HEK293 (cell line): Measurements from ENCODE around the gene ARL3.

Experiments used
- CTCF ChIA-PET: fragments of 350-600 bp; formaldehyde crosslinking; extraction: SDS; loops from one replicate; lab custom pipeline; 2021; ENCODE audit warnings: antibody characterized with exemption; lab: Yijun Ruan, JAX
- POLR2A ChIA-PET: fragments of 300-600 bp; formaldehyde crosslinking; extraction: SDS; loops from one replicate; lab custom pipeline; 2020; ENCODE audit warnings: antibody characterized with exemption, inconsistent platforms; lab: Yijun Ruan, JAX
- H3K27ac ChIP-seq: fragments of 200-500 bp; sonication (Bioruptor generic); 2 replicates; pipeline ENCODE4 v1.5.1; 2014; ENCODE audit warnings: low read depth, low read length, control low read depth, inconsistent platforms; ENCODE audit errors: extremely low read depth
- H3K36me3 ChIP-seq, 2 experiments: fragments of 200-500 bp in 1 of 2; sonication (Bioruptor generic) in 1 of 2; 1 replicate in 1 of 2; 2 replicates in 1 of 2; pipeline ENCODE4 v1.5.1; 2014 to 2017; ENCODE audit warnings: inconsistent platforms in 2 of 2, low read length in 2 of 2; ENCODE audit not compliant: control insufficient read depth in 2 of 2, insufficient read depth in 1 of 2
- H3K4me1 ChIP-seq: fragments of 200-500 bp; sonication (Bioruptor generic); 2 replicates; pipeline ENCODE4 v1.5.1; 2014; ENCODE audit warnings: mild to moderate bottlenecking, low read length, inconsistent platforms; ENCODE audit not compliant: control insufficient read depth, insufficient read depth
- H3K4me3 ChIP-seq: 2 replicates; pipeline ENCODE4 v1.5.1; 2011; ENCODE audit warnings: low read depth, mild to moderate bottlenecking, control low read depth, low read length, moderate library complexity
- H3K9me3 ChIP-seq: fragments of 200-500 bp; sonication (Bioruptor generic); 2 replicates; pipeline ENCODE4 v1.5.1; 2014; ENCODE audit warnings: low read depth, low read length, inconsistent platforms; ENCODE audit not compliant: control insufficient read depth, insufficient read depth
- GLI4 ChIP-seq: fragments of 450-650 bp; formaldehyde crosslinking; IDR thresholded peaks from 2 replicates; pipeline ENCODE4 v1.5.1; 2016; ENCODE audit warnings: missing biosample characterization, missing genetic modification characterization
- INSM2 ChIP-seq: fragments of 450-650 bp; formaldehyde crosslinking; IDR thresholded peaks from 2 replicates; pipeline ENCODE4 v1.5.1; 2016; ENCODE audit warnings: missing biosample characterization, missing genetic modification characterization
- SALL2 ChIP-seq: fragments of 450-650 bp; formaldehyde crosslinking; IDR thresholded peaks from 2 replicates; pipeline ENCODE4 v1.5.0; 2017; ENCODE audit warnings: missing biosample characterization, mild to moderate bottlenecking, missing genetic modification characterization, borderline replicate concordance
- ZBTB11 ChIP-seq: fragments of 450-650 bp; formaldehyde crosslinking; conservative IDR thresholded peaks from 2 replicates; pipeline ENCODE4 v1.5.1; 2016; ENCODE audit warnings: low read depth, missing biosample characterization, missing genetic modification characterization
- ZFP37 ChIP-seq: fragments of 450-650 bp; formaldehyde crosslinking; IDR thresholded peaks from 2 replicates; pipeline ENCODE4 v1.5.1; 2016; ENCODE audit warnings: missing biosample characterization, missing genetic modification characterization
- ZNF140 ChIP-seq: fragments of 450-650 bp; formaldehyde crosslinking; IDR thresholded peaks from 2 replicates; pipeline ENCODE4 v1.5.1; 2016; ENCODE audit warnings: missing biosample characterization, missing genetic modification characterization
- ZNF274 ChIP-seq, 2 experiments: fragments of 200-500 bp in 1 of 2; fragments of 450-650 bp in 1 of 2; sonication (Bioruptor generic) in 1 of 2; formaldehyde crosslinking in 1 of 2; IDR thresholded peaks; 2 replicates each; pipeline versions ENCODE4 v1.5.1 to v1.6.1; 2014 to 2016; ENCODE audit warnings: borderline replicate concordance in 1 of 2, inconsistent platforms in 1 of 2, low read length in 1 of 2, missing biosample characterization in 1 of 2, missing genetic modification characterization in 1 of 2
- ZNF354C ChIP-seq: fragments of 450-650 bp; formaldehyde crosslinking; IDR thresholded peaks from 2 replicates; pipeline ENCODE4 v1.5.1; 2016; ENCODE audit warnings: missing biosample characterization, missing genetic modification characterization, low read depth, borderline replicate concordance
- ZNF423 ChIP-seq: fragments of 450-650 bp; formaldehyde crosslinking; IDR thresholded peaks from 2 replicates; pipeline ENCODE4 v1.5.1; 2016; ENCODE audit warnings: missing biosample characterization, missing genetic modification characterization
- ZNF48 ChIP-seq: fragments of 450-650 bp; formaldehyde crosslinking; IDR thresholded peaks from 2 replicates; pipeline ENCODE4 v1.5.1; 2016; ENCODE audit warnings: missing biosample characterization, missing genetic modification characterization
- ZNF548 ChIP-seq: fragments of 450-650 bp; formaldehyde crosslinking; IDR thresholded peaks from 2 replicates; pipeline ENCODE4 v1.5.1; 2016; ENCODE audit warnings: missing biosample characterization, missing genetic modification characterization
- ZNF558 ChIP-seq: fragments of 450-650 bp; formaldehyde crosslinking; IDR thresholded peaks from 2 replicates; pipeline ENCODE4 v1.5.1; 2016; ENCODE audit warnings: missing biosample characterization, missing genetic modification characterization
- ZNF580 ChIP-seq: fragments of 450-650 bp; formaldehyde crosslinking; IDR thresholded peaks from 2 replicates; pipeline ENCODE4 v1.5.1; 2016; ENCODE audit warnings: missing biosample characterization, missing genetic modification characterization
- ZNF610 ChIP-seq: fragments of 450-650 bp; formaldehyde crosslinking; IDR thresholded peaks from 2 replicates; pipeline ENCODE4 v1.5.1; 2016; ENCODE audit warnings: missing biosample characterization, missing genetic modification characterization, borderline replicate concordance
- ZNF76 ChIP-seq: fragments of 450-650 bp; formaldehyde crosslinking; IDR thresholded peaks from 2 replicates; pipeline ENCODE4; 2016; ENCODE audit warnings: low read depth, missing biosample characterization, missing genetic modification characterization, borderline replicate concordance
- ZNF776 ChIP-seq: fragments of 450-650 bp; formaldehyde crosslinking; IDR thresholded peaks from 2 replicates; pipeline ENCODE4 v1.5.0; 2017; ENCODE audit warnings: missing biosample characterization, missing genetic modification characterization, borderline replicate concordance

The ARL3 gene

DNA sequence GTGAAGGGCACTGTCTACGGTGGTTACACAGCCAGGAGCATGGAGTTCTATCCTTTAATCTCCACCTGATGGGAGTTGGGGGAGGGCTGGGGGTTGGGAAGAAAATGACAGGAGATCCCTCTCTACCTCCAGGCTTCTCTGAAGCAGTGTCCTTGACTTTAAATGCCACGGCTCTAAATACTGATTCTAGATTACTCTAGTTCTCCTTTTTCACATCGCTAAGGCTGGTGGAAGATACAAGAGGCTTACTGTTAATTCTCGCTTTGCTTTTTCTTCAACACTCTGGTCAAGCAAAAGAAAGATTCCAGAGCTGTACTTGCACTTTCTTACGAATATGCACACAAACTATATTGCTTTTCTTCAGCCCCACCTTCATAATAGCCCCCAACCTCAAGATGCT, 30.5 kb downstream of the ARL3 start:
- POLR2A ChIA-PET = interaction anchor here (1.6 kb wide), 1 partner anchor 30 kb away, joined by 3 read pairs; the partner anchor contains the start of gene ARL3
- no peak overlapping the region for H3K27ac ChIP-seq
- H3K4me3 ChIP-seq = no peak overlapping the region
- H3K36me3 ChIP-seq = peaks cover 0 to 35% of the 10 kb centered on the region in 2 experiments; a peak in 2 of 3 replicates
- CTCF ChIA-PET = interaction anchor here (1.0 kb wide), 1 partner anchor 182 kb away, joined by 4 read pairs; no protein-coding TSS in a partner anchor
- no peaks in the 10 kb centered on the region; the same call in 1 of the 2 replicates for H3K4me1 ChIP-seq
- no peaks in the 10 kb centered on the region for H3K9me3 ChIP-seq
- no peak for TF ChIP-seq ZNF76
- no peak for TF ChIP-seq ZNF610
- no peak for TF ChIP-seq ZBTB11 (tag by site-specific recombination)
- no peak for TF ChIP-seq ZNF580 (tag by site-specific recombination)
- no peak for TF ChIP-seq ZNF140 (tag by site-specific recombination)
- no peak for TF ChIP-seq ZNF776 (tag by site-specific recombination)
- TF ChIP-seq ZFP37 (tag by site-specific recombination) = no peak
- no peak for TF ChIP-seq INSM2
- TF ChIP-seq GLI4 (tag by site-specific recombination) = no peak
- TF ChIP-seq ZNF548 (tag by site-specific recombination) = no peak
- no peak for TF ChIP-seq ZNF354C (tag by site-specific recombination)
- TF ChIP-seq ZNF423 = no peak
- TF ChIP-seq SALL2 (tag by site-specific recombination) = no peak
- no peak for TF ChIP-seq ZNF558 (tag by site-specific recombination)
- TF ChIP-seq ZNF274 (IDR thresholded peaks at IDR 0.05; ENCODE audit: low read length) = no peak
- TF ChIP-seq ZNF274 (tag by site-specific recombination; IDR thresholded peaks at IDR 0.05; ENCODE audit: borderline replicate concordance) = no peak
- no peak for TF ChIP-seq ZNF48

- no peak overlapping the region for H3K4me3 ChIP-seq
- no peak overlapping the region for H3K27ac ChIP-seq
- H3K9me3 ChIP-seq = no peaks in the 10 kb centered on the region
- TF ChIP-seq ZNF140 (tag by site-specific recombination) = no peak
- no peak for TF ChIP-seq ZNF548 (tag by site-specific recombination)
- TF ChIP-seq, all 188 proteins: peak for 0
- POLR2A ChIA-PET = interaction anchor here (1.6 kb wide), 1 partner anchor 31 kb away, joined by 3 read pairs; the partner anchor contains the start of gene ARL3
- peaks cover 0 to 35% of the 10 kb centered on the region in 2 experiments; a peak in 2 of 3 replicates for H3K36me3 ChIP-seq
- peaks cover 4% of the 10 kb centered on the region for H3K4me1 ChIP-seq
- CTCF ChIA-PET = interaction anchor here (0.5 to 1.0 kb wide), 3 partner anchors 13 to 387 kb away, joined by 3 to 4 read pairs (median 4); no protein-coding TSS in a partner anchor
Observed at GRCh38 chr10:102682981-102683380, 31.2 kb downstream of the ARL3 start.
